ENCODE measurements around the gene IFNL1. TPM values are rescaled to one million over a fixed set of nuclear protein-coding genes. Genes with fewer than 3 reads are reported as not detected.
"Not testable (repeated sequence)": the region's sequence is repeated elsewhere in the genome, so short reads cannot be mapped to it uniquely, and the experiment has no call there.

The IFNL1 gene
- total RNA-seq, 1 donor from 2014 or later, result not detected

DNA sequence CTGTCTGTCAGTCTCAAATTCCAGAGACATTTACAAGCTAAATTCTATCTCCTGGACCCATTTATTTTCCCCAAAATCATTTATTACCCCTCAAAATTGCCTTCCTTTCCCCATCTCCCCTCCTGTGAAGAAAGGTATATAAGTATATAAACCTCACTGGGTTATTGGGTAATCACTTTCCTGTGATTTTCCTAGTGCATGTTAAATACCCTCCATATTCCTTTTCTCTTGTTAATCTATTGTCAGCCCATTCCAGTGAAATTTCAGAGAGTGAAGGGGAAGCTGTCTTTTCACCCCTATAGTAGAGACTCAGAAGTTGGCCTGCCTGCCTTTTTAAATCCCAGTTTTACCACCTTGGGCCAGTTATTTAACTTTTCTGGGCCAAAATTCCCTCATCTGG is 9.9 kb downstream of the IFNL1 start:
- intact Hi-C loops (cut with micrococcal nuclease), result no loop called here
- DNase-seq (no peak), ATAC-seq (no peak)

DNA sequence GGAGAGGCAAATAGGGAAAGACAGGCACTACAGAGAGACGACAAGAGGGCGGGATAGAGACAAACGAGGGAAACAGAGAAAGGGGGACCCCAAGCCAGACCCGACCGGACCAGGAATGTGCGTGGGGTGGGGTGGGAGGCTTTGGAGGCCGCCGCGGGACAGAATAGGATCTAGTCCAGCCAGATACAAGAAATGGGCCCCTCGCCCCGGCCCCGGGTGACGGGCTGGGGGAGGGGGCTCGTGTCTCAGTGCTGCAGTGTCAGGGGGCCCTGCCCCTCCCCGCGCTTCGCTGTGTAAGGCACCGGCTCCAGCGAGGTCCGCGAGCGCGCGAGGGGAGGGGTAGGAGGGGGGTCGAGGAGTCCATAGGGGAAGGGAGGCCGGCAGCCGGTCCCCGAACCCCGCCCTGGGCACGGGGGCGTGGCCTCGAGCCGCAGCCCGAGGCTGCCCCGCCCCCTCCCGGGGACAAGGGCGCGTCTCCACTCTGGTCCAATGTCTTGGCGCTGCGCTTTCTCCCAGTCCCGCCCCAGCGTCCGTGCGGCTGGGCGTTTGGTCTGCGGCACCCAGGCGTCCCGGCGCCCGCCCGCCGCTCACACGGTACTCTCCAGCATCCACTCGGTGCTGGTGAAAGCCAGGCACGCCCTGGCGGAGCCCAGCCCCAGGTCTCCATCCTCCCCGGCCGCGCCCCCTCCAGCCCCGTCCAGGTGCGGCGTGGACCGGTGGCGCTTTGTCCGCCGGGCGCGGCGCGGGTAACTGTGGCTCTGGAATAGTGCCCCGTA is 11.0 kb downstream of the IFNL1 start:
- ATAC-seq (peak; percentile 70), DNase-seq (peak; percentile 45)
- intact Hi-C loops (cut with micrococcal nuclease), result no loop called here

DNA sequence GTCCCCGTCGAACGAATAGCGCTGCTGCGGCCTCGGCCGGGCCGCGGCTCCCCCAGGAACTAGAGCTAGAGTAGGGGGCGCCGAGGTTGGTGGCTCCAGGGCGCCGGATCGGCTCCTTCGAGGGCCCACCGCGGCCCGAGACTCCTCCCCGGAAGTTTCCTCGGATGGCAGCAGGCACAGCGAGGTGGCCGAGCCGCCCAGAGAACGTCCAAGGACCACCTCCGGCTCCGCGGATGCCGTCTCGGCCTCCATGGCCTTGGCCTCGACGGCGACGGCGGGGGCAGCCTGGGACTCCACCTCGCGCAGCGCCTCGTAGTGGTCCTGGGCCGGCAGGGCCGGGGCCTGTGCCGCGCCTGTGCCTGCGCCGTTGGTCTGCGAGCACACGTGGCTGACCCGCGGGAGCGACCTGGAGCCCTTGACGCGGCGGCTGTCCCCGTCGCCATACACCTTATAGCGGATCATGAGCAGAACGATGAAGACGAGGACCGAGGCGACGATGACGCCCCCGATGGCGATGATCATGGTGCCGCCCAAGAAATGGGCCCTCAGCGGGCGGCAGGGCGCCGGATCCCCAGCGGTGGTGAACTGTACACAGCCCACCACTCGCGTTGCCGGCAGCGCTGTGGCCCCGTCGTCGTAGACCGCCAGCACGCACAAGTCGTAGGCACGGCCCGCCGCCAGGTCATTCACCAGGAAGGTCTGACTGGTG is 11.8 kb downstream of the IFNL1 start:
- intact Hi-C loops (cut with micrococcal nuclease), result no loop called here
- ATAC-seq, result no peak
- DNase-seq, result no peak

DNA sequence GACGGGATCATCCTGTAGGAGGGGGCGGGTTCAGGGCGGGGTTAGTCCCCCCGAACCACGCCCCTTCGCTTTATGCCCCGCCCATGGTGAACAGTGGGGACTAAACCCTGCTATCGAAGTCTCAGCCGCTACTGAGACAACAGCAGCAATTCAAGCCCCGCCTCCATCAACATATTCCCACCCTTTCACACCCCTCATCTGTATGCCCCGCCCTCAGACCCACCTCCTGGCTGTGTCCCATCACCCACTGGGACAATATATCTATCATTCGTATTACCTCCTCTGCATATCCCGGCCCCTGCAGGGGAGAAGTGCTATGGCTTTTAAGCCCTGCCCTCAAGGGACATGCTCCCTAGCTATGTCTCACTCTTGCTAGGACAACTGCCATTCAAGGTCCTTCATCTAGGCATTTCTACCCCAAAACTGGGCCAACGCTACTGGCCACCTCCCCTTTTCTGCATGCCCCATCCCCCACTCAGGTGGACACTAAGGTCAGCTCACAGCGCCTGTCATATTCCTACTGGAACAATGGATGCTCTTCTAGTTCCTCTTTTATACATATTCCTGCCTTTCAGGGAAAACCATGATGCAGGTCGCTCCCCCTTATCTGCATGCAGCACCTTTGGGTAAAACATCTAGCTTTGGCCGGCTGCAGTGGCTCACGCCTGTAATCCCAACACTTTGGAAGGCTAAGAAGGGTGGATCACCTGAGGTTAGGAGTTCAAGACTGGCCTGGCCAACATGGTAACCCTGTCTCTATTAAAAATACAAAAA is 12.5 kb downstream of the IFNL1 start:
- ATAC-seq (no peak), DNase-seq (no peak)
- intact Hi-C loops (cut with micrococcal nuclease), result no loop called here

DNA sequence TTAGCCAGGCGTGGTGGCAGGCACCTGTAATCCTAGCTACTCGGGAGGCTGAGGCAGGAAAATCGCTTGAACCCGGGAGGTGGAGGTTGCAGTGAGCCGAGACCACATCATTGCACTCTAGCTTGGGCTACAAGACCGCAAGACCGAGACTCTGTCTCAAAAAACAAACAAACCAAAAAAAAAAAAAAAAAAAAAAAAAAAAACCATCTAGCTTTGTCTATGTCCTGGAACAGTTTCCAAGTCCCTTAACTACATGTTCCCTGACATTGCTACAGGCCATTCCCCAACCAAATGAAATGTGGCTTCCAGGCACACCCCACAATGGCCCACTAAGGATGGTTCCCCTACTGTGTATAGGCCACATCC is 13.1 kb downstream of the IFNL1 start:
- ATAC-seq; intact Hi-C loops (cut with micrococcal nuclease); DNase-seq: not testable (repeated sequence)

DNA sequence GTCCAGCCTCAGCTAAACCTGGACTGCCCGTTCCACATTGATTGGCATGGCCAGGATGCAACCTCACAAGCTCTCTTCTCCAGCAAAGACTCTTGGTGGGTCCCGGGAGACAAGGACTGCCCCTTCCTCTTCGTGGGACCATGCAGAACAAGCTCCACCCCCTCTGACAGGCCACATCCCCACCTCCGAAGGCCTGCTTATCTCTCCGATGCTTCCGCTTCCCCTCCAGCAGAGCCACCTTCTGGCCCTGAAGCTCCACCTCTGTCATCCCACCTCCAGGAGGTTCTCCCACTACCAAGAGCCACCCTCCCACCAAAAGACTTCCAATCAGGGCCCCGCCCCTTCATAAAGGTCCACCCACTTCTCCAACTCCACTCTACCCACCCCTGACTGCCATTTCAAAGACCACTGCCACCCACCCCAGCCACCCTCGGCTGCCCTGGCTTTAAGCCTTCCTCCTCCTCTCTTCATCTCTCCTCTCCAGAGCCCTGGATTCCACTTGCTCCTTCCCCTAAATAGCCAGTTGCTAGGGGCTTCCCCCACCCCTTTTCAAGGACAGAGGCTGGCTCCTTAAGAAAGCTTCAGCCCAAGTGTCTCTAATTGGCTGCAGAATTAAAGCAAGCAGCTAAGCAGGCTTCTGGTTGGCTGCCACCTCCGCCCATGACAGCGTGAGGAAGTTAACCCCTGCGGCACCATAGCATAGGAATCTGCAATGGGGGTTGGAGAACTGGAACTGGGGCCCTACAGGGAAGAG is 14.5 kb downstream of the IFNL1 start:
- ATAC-seq, result no peak
- intact Hi-C loops (cut with micrococcal nuclease), result no loop called here
- no peak for DNase-seq

DNA sequence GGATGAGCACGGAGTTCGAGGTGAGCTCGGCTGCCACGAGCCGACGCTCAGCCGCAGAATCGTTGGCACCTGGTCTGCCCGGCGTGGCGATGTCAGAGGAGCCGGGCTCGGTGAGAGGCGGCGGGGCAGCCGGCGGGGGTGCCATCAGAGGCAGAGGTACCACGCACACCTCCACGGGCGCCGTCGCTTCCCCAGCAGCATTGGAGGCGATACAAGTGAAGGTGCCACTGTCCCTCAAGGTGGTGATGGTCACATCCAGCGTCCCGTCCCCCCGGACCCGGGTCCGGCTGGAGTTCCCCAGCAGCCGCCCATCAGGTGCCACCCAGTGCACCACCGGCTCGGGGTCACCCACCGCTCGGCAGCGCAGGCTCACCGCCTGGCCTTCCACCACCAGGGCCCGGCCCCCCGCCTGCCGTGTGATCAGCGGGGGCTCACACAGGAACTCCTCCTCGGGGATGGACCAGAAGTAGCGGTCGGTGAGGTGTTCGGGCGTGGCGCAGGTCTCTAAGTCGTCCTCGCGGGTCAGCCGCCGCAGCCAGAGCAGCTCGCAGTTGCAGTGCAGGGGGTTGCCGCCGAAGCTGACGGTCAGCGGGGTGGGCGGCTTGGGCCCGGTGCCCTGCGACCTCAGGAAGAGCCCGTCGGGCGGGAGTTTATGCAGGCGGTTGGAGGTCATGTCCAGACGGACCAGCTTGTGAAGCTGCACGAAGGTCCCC is 18.0 kb downstream of the IFNL1 start:
- DNase-seq, result no peak
- ATAC-seq, result no peak
- intact Hi-C loops (cut with micrococcal nuclease), result no loop called here

DNA sequence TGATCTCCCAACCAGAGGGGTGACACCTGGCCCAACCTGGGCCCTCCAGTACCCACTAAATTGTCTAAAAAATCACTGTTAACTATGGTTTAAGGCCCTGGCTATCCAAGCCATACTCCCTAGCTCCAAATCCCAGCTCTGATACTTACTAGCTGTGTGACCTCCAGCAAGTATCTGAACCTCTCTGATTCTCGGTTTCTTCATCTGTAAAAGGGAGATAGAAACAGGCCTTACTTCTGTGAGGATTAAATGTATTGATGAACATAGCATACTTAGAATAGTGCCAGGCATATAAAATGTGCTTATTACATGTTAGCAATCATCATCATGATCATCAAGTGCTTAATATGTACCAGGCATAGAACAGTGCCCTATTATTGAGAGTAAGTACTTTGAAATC is 19.7 kb downstream of the IFNL1 start:
- intact Hi-C loops (cut with micrococcal nuclease), result no loop called here
- DNase-seq (no peak), ATAC-seq (no peak)

DNA sequence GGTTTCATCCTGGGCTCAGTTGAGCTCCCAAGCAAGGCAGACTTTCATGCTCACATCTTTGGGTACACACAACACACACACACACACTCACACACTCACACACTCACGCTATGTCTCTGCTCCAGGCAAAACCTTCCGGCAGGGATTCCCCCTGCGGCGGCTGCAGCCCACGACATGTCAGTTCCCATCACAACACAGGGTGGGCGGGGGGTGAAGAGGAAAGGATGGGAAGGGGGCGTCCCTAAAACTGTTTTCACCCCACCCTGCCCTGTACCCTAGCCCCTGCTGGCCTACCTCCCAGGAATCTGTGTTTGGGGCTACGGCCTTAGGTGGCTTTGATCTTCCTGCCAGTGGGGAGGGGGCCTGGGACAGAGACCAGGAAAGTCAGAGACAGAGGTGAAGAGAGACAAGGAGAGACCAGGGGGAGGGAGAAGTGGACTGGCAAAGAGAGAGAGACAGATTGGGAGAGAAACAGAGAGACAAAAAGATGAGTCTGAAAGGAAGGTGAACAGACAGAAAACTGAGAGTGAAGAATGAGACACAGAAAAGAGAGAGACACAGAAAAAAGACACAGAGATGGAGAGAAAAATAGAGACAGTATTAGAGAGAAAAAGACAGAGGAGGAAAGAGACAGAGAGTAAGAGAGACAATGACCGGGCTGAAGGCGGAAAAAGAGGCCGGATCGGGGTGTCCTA is 20.6 kb downstream of the IFNL1 start:
- ATAC-seq (no peak), DNase-seq (no peak)
- intact Hi-C loops (cut with micrococcal nuclease), result no loop called here

DNA sequence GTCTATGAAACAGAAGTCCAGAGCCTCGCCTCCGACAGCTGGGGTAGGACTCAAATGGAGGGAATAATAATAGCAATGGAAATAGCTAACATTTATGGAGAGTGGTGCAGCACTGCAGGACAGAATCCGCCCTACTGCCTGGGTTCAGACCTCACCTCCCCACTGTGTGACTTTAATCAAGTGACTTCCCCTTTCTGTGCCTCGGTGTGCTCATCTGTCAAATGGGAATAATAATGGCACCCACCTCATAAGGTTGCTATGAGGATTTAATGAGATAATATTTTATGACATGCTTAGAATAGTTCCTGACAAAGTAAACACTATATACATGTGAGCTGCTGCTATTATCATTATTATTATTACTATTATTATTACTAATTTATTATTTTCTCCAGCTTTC is 21.3 kb downstream of the IFNL1 start:
- ATAC-seq (no peak), DNase-seq (no peak)
- intact Hi-C loops (cut with micrococcal nuclease), result no loop called here

DNA sequence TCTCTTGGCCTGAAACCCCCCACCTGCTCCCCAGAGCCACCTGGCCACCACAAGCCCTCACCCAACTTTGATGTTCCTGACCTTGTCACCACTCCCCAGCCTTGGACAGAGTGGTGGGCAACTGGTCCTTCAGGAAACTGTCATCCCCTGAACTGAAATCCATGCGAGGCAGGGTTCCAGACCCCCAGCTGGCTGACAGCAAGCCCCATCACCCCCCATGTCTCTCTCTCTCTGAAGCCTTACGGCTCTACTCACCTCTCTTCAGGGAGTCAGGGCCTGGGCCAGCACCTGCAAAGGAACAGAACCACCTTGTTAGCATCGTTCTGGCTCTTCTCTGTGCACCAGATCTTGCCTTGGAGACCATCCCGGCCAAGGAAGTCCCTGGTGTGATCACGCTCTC is 21.9 kb downstream of the IFNL1 start:
- intact Hi-C loops (cut with micrococcal nuclease), result no loop called here
- ATAC-seq (no peak), DNase-seq (no peak)

DNA sequence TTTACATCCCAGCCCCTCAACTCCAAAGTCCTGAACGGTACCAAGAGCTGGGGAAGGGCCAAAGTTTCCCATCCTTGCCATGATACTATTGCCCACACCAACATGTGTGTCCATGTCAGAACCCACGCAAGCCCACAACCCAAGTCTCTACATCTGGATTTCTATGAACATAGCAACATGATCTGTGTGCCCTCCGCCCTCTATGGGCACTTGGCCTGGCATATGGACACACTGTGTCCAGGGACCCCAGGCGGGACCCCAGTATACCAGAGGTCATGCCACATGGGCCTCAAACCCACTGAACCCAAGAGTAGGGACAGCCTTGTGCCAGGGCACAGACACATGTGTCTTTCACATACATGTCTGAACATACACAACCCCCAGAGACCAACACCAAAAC is 22.5 kb downstream of the IFNL1 start:
- intact Hi-C loops (cut with micrococcal nuclease), result no loop called here
- ATAC-seq (no peak), DNase-seq (no peak)

DNA sequence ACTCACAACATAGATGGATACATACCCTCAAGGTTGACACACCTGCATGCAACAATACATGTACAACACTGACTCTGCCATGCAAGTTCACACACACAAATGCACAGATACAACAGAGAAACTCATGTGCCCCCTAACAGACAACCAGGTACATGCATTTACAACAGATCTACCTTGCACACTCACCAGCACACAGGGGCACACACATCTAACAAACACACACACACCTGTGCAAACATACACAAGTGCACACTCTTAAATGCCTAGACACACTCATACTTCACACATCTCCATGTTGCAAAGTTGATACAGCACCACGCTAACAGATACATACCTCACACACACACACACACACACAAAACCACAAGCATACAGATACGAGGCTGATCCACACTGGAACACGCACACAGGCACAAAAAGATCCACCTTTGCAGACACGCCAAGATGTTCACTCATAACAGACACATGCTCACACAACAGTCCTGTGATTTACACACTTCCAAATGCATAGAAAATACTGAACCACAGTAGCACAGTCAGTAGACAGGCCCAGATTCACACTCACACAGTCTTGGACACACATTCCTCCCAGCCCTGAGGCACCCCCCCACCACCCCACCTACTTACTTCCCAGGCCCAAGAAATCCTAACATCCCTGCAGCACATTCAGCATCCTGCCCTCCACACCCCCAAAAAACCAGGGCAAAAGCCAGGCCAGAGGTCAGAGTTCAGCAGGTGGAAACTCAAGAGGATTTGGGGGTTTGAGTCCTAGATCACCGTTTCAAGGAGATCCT is 23.1 kb downstream of the IFNL1 start:
- no peak for DNase-seq
- intact Hi-C loops (cut with micrococcal nuclease), result no loop called here
- no peak for ATAC-seq

DNA sequence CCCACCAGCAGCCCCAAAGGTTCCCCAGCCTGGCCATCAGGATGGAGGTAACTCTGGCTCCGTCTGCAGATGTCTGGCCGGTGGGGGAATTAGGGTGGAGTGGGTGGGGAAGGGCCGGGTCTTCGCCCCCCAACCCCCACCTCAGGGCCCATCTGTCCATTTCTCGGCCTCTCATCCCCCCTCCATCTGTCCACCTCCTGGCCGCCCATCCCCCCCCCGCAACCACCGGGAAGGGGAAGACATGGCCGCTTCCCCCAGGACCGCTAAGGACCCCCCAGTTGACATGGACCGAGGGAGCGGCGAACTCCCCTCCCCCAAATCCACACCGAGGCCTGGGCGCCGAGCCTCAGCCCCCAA is 23.7 kb downstream of the IFNL1 start:
- intact Hi-C loops (cut with micrococcal nuclease), result loop anchor here (10.0 kb wide), 1 partner anchor 205 kb away; no protein-coding TSS in a partner anchor
- DNase-seq (no peak), ATAC-seq (no peak)

DNA sequence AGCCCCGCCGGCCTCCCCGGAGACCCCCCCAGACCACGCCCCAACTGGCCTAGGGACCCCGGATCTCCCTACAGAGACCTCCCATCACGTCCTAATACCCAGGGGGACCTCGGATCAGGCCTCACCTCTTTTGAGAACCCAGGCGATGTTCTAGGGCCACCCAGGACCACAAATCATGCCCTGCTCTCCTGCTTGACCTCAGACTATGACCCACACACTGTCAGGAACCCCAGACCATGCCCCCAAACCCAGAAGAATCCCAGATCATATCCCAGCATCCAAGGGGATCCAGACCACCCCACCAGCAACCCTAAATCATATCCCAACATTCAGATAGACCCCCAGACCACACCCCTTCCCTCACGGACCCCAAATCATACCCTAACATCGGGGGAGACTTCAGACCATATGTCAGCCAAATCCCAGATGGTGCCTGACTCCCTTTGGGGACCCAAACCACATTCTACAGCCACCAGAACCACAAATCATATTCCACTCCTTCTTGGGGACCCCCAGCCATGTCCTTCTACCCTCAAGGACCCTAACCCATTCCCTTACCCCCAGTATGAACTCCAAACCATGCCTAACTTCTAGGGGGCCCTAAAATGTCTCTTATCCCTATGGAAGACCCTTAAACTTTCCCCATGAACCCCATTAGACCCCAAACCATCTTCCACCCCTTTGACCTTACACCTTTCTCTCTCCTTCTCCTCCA is 25.1 kb downstream of the IFNL1 start:
- no peak for ATAC-seq
- DNase-seq, result no peak
- intact Hi-C loops (cut with micrococcal nuclease), result loop anchor here (10.0 kb wide), 1 partner anchor 206 kb away; no protein-coding TSS in a partner anchor

DNA sequence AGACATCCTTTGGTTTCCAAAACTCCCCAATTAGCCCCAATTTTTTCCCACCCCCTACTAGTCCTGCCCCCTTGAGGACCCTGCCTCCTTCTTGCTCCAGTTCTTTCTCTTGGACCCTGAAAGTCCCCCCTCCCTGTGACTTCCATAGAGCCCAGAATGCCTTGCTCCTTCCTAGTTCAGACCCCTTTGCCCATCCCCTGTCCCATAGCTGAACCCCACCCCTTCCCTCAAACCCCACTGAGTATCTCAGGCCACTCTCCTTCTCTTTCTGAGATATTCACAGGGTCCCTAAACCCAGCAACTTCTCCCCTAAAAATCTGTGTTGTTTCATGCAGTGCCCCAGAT is 25.6 kb downstream of the IFNL1 start:
- DNase-seq (no peak), ATAC-seq (no peak)
- intact Hi-C loops (cut with micrococcal nuclease), result loop anchor here (10.0 kb wide), 1 partner anchor 207 kb away; no protein-coding TSS in a partner anchor

DNA sequence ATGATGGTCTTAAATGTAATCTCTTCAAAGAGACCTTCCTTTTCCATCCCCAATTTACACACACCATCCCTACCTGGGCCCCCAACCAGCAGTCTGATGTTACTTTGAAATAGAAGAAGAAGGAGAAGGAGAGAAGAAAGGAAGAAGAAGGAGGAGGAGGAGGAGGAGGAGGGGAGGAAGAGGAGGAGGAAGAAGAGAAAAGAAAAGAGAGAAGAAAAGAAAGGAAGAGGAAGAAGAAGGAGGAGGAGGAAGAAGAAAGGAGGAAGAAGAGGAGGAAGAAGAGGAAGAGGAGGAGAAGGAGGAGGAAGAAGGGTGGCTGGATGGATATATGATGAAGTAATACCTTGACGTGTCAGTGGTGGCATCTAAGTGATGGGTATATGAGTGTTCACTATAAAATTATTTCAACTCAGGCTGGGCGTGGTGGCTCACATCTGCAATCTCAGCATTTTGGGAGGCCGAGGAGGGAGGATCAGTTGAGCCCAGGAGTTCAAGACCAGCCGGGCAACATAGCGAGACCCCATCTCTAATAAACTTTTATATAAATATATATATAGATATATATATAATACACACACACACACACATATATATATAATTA is 28.1 kb downstream of the IFNL1 start:
- intact Hi-C loops (cut with micrococcal nuclease), result loop anchor here (10.0 kb wide), 1 partner anchor 210 kb away; no protein-coding TSS in a partner anchor
- ATAC-seq (no peak), DNase-seq (no peak)
